ENCODE results near the gene CRTC2. TPM values are rescaled to one million over a fixed set of nuclear protein-coding genes. Genes with fewer than 3 reads are reported as not detected.

Gene CRTC2
- total RNA-seq, 4 donors from 2014 or later = 12.5 to 20.4 (median 17.6) TPM

- no peak for DNase-seq (ENCODE audit: extremely low spot score)
- intact Hi-C loops (cut with DNase I) = no loop called here
- peaks cover 54 to 84% (median 70%) of the 10 kb centered on the region in 4 donors for H3K4me1 ChIP-seq
- H3K9me3 ChIP-seq = no peaks in the 10 kb centered on the region
- H3K27ac ChIP-seq (replicated peaks in 1 of 4) = peak overlapping the region; percentile 91 to 96 (median 95)
- no peaks in the 10 kb centered on the region for H3K27me3 ChIP-seq
- H3K36me3 ChIP-seq = peaks cover 9 to 43% (median 41%) of the 10 kb centered on the region in 4 donors
- under 1% methylated on average over 13 of the region's 13 CpGs for WGBS
- H3K4me3 ChIP-seq = peak overlapping the region; percentile 80 to 95 (median 91)
- TF ChIP-seq CTCF (IDR thresholded peaks at IDR 0.05) (no peak), POLR2A (IDR thresholded peaks at IDR 0.05; ENCODE audit: low read depth) (no peak), EP300 (IDR thresholded peaks at IDR 0.05) (no peak), POLR2AphosphoS5 (IDR thresholded peaks at IDR 0.05) (no peak)
Measured at GRCh38 chr1:153957744-153958110, 685 bp downstream of the CRTC2 start.

- peaks cover 49 to 78% (median 65%) of the 10 kb centered on the region in 4 donors for H3K4me1 ChIP-seq
- H3K27me3 ChIP-seq = no peaks in the 10 kb centered on the region
- peaks cover 15 to 49% (median 46%) of the 10 kb centered on the region in 4 donors for H3K36me3 ChIP-seq
- peak overlapping the region; percentile 91 to 96 (median 95) for H3K27ac ChIP-seq (replicated peaks in 1 of 4)
- 27% methylated on average over 6 of the region's 6 CpGs for WGBS
- DNase-seq (ENCODE audit: extremely low spot score) = no peak
- no peak for TF ChIP-seq CTCF (IDR thresholded peaks at IDR 0.05)
- TF ChIP-seq EP300 (IDR thresholded peaks at IDR 0.05) = no peak
- TF ChIP-seq POLR2AphosphoS5 (IDR thresholded peaks at IDR 0.05) = no peak
- TF ChIP-seq POLR2A (IDR thresholded peaks at IDR 0.05; ENCODE audit: low read depth) = no peak
- intact Hi-C loops (cut with DNase I) = no loop called here
- H3K4me3 ChIP-seq = peak overlapping the region; percentile 80 to 95 (median 91)
- H3K9me3 ChIP-seq = no peaks in the 10 kb centered on the region
Measured at GRCh38 chr1:153956997-153957715, 1.3 kb downstream of the CRTC2 start.

- Histone ChIP-seq H3K4me1 (peaks cover 33 to 59% (median 51%) of the 10 kb centered on the region in 4 donors), H3K27me3 (no peaks in the 10 kb centered on the region), H3K9me3 (no peaks in the 10 kb centered on the region), H3K27ac (replicated peaks in 1 of 4) (no peak overlapping the region), H3K4me3 (no peak overlapping the region), H3K36me3 (peaks cover 38 to 56% (median 54%) of the 10 kb centered on the region in 4 donors)
- WGBS = 93% methylated on average over 10 of the region's 10 CpGs
- no peak for TF ChIP-seq POLR2A (IDR thresholded peaks at IDR 0.05; ENCODE audit: low read depth)
- no peak for TF ChIP-seq EP300 (IDR thresholded peaks at IDR 0.05)
- no peak for TF ChIP-seq CTCF (IDR thresholded peaks at IDR 0.05)
- intact Hi-C loops (cut with DNase I) = no loop called here
- no peak for DNase-seq (ENCODE audit: extremely low spot score)
Measured at GRCh38 chr1:153954826-153955225, 3.6 kb downstream of the CRTC2 start.

DNA sequence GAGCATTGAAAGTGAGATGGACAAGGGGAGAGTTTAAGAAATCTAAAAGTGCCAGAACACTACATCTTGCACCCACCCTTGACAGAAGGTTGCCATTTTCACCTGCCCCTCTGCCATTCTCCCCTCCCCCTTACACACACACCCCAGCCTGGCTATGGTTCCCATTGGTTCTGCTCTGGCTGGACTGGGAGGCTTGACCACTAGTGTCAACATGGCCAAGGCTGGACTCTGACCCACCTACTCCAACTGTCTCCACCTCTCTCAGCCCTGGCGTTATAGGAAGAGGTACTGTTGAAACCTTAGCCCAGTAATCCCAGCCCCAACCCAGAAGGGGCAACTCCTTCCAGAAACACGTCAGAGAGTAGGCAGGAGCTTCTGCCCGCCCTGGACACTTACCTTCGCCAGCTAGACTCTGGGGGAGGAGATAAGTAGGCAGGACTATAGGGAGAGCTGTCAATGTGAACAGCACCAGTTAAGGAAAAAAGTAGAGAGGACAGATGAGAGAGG is 4.5 kb downstream of the CRTC2 start:
- DNase-seq (ENCODE audit: extremely low spot score) = no peak
- Histone ChIP-seq H3K27ac (replicated peaks in 1 of 4) (no peak overlapping the region), H3K36me3 (peaks cover 44 to 60% (median 60%) of the 10 kb centered on the region in 4 donors), H3K4me1 (peaks cover 24 to 50% (median 43%) of the 10 kb centered on the region in 4 donors), H3K9me3 (no peaks in the 10 kb centered on the region), H3K4me3 (no peak overlapping the region), H3K27me3 (no peaks in the 10 kb centered on the region)
- intact Hi-C loops (cut with DNase I) = no loop called here
- TF ChIP-seq POLR2AphosphoS5 (IDR thresholded peaks at IDR 0.05) (no peak), EP300 (IDR thresholded peaks at IDR 0.05) (no peak), CTCF (IDR thresholded peaks at IDR 0.05) (no peak), POLR2A (IDR thresholded peaks at IDR 0.05; ENCODE audit: low read depth) (no peak)
- 78% methylated on average over 4 of the region's 4 CpGs for WGBS

Measured in esophagus muscularis mucosa (tissue), 4 donors.